GM13976 (cell line): ENCODE measurements around the gene CD109.

Experiments used
- DNase-seq: peaks from one replicate; pipeline ENCODE4 v3.0.0; 2012; ENCODE audit warnings: low spot score
- CTCF ChIP-seq: IDR thresholded peaks from 2 replicates; pipeline ENCODE4 v1.5.1; 2012; ENCODE audit warnings: borderline replicate concordance, mild to moderate bottlenecking; ENCODE audit not compliant: insufficient read depth; ENCODE audit errors: extremely low read depth, missing control alignments, control extremely low read depth
- in situ Hi-C: fragments of 300-500 bp; cut with MboI; formaldehyde crosslinking; loops from one replicate; pipeline ENCODE4 v1.12.0; 2022; ENCODE audit warnings: low sequenced_read_pairs, mixed read lengths, inconsistent platforms; ENCODE audit not compliant: unreplicated experiment

Gene CD109

GRCh38 chr6:73655341-73655917, 40.6 kb upstream of the CD109 start:
- DNase-seq, result no peak
- in situ Hi-C loops, result no loop called here

GRCh38 chr6:73656531-73657145, 39.4 kb upstream of the CD109 start:
- no peak for TF ChIP-seq CTCF
- no peak for DNase-seq
- in situ Hi-C loops, result no loop called here

More at GRCh38 chr6:73655341-73655917, 40.6 kb upstream of the CD109 start:
- TF ChIP-seq CTCF, result no peak

GRCh38 chr6:73657201-73657600, 38.8 kb upstream of the CD109 start:
- TF ChIP-seq CTCF, result no peak
- in situ Hi-C loops, result no loop called here
- no peak for DNase-seq

- DNase-seq, result no peak
- TF ChIP-seq CTCF, result no peak
- in situ Hi-C loops, result no loop called here
Observed at GRCh38 chr6:73664701-73665100, 31.3 kb upstream of the CD109 start.

- no peak for DNase-seq
- no peak for TF ChIP-seq CTCF
- in situ Hi-C loops, result no loop called here
Observed at GRCh38 chr6:73665686-73666319, 30.2 kb upstream of the CD109 start.

- no peak for TF ChIP-seq CTCF
- DNase-seq, result no peak
- in situ Hi-C loops, result no loop called here
Observed at GRCh38 chr6:73666393-73666792, 29.6 kb upstream of the CD109 start.
